ENCODE results near the gene CCDC38.

DNA sequence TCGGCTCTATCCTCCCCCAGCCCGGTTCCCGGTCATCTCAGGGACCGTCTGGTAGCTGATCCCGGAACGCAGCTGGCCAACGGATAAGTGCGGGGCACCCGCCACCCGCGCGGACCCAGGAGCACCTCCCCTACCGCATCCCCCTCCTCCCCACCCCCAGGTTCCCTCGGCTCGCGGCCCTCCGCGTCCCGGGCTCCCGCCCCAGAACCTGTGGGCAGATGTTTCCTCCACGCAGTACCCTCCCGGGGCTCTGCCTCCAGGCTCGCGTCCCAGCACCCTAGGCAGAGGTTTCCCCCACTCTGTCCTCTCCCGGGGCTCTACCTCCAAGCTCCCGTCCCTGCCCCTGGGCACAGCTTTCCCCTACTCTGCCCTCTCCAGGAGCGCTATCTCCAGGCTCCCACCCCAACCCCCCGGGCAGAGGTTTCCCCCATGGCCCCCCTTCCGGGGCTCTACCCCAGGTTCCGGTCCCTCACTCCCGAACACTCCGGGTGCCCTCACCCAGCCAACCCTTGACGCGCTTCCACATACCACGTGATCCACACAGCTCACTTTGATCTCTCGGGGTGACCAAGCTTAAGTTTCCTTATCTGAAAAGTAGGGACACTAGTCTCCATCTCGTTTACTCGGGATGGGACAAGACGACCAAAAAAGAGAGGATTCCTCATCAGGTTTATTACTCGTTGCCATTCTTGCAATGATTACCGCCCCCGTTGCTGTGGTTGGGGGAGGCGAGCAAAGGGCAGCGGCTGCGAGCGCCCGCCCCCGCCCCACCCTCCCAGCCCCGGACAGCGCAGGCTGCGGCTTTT lies at the start of gene CCDC38:
- TF ChIP-seq, protein P1, sequence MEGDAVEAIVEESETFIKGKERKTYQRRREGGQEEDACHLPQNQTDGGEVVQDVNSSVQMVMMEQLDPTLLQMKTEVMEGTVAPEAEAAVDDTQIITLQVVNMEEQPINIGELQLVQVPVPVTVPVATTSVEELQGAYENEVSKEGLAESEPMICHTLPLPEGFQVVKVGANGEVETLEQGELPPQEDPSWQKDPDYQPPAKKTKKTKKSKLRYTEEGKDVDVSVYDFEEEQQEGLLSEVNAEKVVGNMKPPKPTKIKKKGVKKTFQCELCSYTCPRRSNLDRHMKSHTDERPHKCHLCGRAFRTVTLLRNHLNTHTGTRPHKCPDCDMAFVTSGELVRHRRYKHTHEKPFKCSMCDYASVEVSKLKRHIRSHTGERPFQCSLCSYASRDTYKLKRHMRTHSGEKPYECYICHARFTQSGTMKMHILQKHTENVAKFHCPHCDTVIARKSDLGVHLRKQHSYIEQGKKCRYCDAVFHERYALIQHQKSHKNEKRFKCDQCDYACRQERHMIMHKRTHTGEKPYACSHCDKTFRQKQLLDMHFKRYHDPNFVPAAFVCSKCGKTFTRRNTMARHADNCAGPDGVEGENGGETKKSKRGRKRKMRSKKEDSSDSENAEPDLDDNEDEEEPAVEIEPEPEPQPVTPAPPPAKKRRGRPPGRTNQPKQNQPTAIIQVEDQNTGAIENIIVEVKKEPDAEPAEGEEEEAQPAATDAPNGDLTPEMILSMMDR (conservative IDR thresholded peaks at IDR 0.05), result no peak
- TF ChIP-seq EZH2 (IDR thresholded peaks at IDR 0.05; ENCODE audit: low read depth), result no peak
